OCI-M2 (cell line): ENCODE results near the gene IFIT3.

ENCODE experiments used
- DNase-seq: peaks from one replicate; lab custom pipeline; 2025; ENCODE audit not compliant: unreplicated experiment; lab: John Stamatoyannopoulos, UW

Gene IFIT3

GRCh38 chr10:89355394-89355931 is 27.7 kb downstream of the IFIT3 start:
- no peak for DNase-seq

- no peak for DNase-seq
Observed at GRCh38 chr10:89357096-89357495, 29.3 kb downstream of the IFIT3 start.

- DNase-seq: no peak
Observed at GRCh38 chr10:89357975-89358374, 30.2 kb downstream of the IFIT3 start.

- DNase-seq: no peak
Observed at GRCh38 chr10:89360157-89360556, 32.4 kb downstream of the IFIT3 start.

- no peak for DNase-seq
Observed at GRCh38 chr10:89362929-89363328, 35.1 kb downstream of the IFIT3 start.

GRCh38 chr10:89363729-89364442 is 36.1 kb downstream of the IFIT3 start:
- no peak for DNase-seq

GRCh38 chr10:89364531-89364930 is 36.7 kb downstream of the IFIT3 start:
- no peak for DNase-seq

- DNase-seq: no peak
Observed at GRCh38 chr10:89367529-89367928, 39.7 kb downstream of the IFIT3 start.

- DNase-seq: no peak
Observed at GRCh38 chr10:89368129-89368528, 40.3 kb downstream of the IFIT3 start.

GRCh38 chr10:89369156-89370105 is 41.6 kb downstream of the IFIT3 start:
- DNase-seq: no peak

- DNase-seq: no peak
Observed at GRCh38 chr10:89371079-89371478, 43.3 kb downstream of the IFIT3 start.

GRCh38 chr10:89371987-89372386 is 44.2 kb downstream of the IFIT3 start:
- DNase-seq: no peak

GRCh38 chr10:89373916-89374711 is 46.3 kb downstream of the IFIT3 start:
- no peak for DNase-seq

GRCh38 chr10:89374713-89375141 is 46.9 kb downstream of the IFIT3 start:
- DNase-seq: no peak

GRCh38 chr10:89377705-89378637 is 50.2 kb downstream of the IFIT3 start, which contains the start of gene IFIT1B:
IFIT1B (plus strand) TSS chr10:89378056; CDS start chr10:89378136, 80 bp downstream.
- no peak for DNase-seq

GRCh38 chr10:89379103-89379502 is 51.3 kb downstream of the IFIT3 start:
- DNase-seq: no peak

GRCh38 chr10:89382757-89383156 is 55.0 kb downstream of the IFIT3 start:
- no peak for DNase-seq

GRCh38 chr10:89384474-89385340 is 56.9 kb downstream of the IFIT3 start:
- DNase-seq: no peak

- no peak for DNase-seq
Observed at GRCh38 chr10:89388806-89389205, 61.0 kb downstream of the IFIT3 start.
